ENCODE measurements around the gene TSPAN18. TPM values are rescaled to one million over a fixed set of nuclear protein-coding genes. Genes with fewer than 3 reads are reported as not detected.

Gene TSPAN18, protein sequence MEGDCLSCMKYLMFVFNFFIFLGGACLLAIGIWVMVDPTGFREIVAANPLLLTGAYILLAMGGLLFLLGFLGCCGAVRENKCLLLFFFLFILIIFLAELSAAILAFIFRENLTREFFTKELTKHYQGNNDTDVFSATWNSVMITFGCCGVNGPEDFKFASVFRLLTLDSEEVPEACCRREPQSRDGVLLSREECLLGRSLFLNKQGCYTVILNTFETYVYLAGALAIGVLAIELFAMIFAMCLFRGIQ
- 0.47 and 0.77 TPM in 2 replicates for total RNA-seq (2022)
- percentile 17 among the genes with signal in this experiment for Bru-seq, nascent RNA
- BruChase-seq, experiment 1, labeled RNA remaining after a 6-hour chase: percentile 15 among the genes with signal in this experiment
- percentile 12 among the genes with signal in this experiment for BruChase-seq, experiment 2, labeled RNA remaining after a 2-hour chase
- long read RNA-seq, partial matches to known transcripts: 0 of 1 reads
- long read RNA-seq, other reads (novel, unspliced or antisense): 0 of 1 reads

DNA sequence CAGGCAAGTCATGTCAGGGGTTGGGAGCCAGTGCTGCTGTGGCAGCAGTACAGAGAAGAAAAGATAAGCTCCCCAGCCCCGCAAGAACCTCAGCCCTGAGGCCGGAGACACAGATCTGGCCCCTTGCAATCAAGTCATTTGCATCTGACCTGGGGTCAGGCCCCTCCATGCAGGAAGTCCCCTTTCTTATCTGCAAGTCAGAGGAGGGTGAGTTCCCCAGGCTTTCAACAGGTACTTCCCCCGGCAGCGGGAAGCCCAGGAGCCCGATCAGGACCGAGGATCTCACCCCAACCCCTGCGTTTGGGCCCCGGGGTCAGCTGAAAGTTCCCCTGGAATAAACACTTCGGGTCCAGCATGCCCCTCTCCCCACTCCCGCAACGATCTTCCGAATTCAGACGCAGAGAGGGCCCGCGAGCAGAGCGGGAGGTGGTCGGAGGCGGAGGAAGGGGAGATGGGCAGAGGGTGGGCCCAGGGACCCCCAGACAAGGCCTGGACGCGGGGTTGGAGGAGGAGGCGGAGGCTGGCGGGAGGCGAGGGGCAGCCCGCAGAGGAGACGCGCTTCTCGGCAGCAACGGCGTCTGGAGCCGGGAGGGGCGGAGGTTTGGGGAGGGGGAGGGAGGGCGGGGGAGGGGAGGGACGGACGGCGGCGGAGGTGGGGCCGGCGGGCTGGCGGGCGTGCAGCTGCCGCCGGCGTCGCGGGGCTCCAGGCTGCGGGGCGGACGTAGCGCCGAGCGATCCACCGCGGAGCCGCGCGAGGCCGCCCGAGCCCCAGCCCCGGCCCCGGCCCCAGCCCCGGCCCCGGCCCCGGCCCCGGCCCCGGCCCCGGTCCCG is at the start of gene TSPAN18:
TSS of gene TSPAN18 (plus strand) at position 680 of the 831 bp plus-strand sequence. CDS start 179,455 bp downstream, outside the sequence.
- peak within 1 kb of the TSS; percentile 60 for H3K4me3 Mint-ChIP-seq (ENCODE audit: unreplicated experiment)
- H3K9me3 Mint-ChIP-seq (ENCODE audit: unreplicated experiment): no peaks in the 10 kb centered on the region
- H3K27ac Mint-ChIP-seq (ENCODE audit: low read depth, unreplicated experiment): no peak within 1 kb of the TSS
- peaks cover 6% of the 10 kb centered on the region for H3K36me3 Mint-ChIP-seq (ENCODE audit: insufficient read depth, unreplicated experiment)
- peaks cover 33% of the 10 kb centered on the region for H3K27me3 Mint-ChIP-seq (ENCODE audit: insufficient read depth, unreplicated experiment)
- no peaks in the 10 kb centered on the region for H3K4me1 Mint-ChIP-seq (ENCODE audit: insufficient read depth, unreplicated experiment)
- CTCF ChIA-PET: interaction anchor here (0.5 to 1.7 kb wide), 10 partner anchors 10 to 185 kb away, joined by 3 to 7 read pairs (median 4); no protein-coding TSS in a partner anchor
- no TSS peak for BruUV-seq (replicated peaks)
- DNase-seq (ENCODE audit: unreplicated experiment): no peak
- no peak for TF ChIP-seq CTCF (IDR thresholded peaks at IDR 0.05; ENCODE audit: unreplicated experiment)
- intact Hi-C loops (cut with micrococcal nuclease): loop anchor here (5.0 kb wide), 1 partner anchor 104 kb away; no protein-coding TSS in a partner anchor
- POLR2A ChIA-PET: interaction anchor here (1.1 kb wide), 1 partner anchor 169 kb away, joined by 5 read pairs; no protein-coding TSS in a partner anchor

DNA sequence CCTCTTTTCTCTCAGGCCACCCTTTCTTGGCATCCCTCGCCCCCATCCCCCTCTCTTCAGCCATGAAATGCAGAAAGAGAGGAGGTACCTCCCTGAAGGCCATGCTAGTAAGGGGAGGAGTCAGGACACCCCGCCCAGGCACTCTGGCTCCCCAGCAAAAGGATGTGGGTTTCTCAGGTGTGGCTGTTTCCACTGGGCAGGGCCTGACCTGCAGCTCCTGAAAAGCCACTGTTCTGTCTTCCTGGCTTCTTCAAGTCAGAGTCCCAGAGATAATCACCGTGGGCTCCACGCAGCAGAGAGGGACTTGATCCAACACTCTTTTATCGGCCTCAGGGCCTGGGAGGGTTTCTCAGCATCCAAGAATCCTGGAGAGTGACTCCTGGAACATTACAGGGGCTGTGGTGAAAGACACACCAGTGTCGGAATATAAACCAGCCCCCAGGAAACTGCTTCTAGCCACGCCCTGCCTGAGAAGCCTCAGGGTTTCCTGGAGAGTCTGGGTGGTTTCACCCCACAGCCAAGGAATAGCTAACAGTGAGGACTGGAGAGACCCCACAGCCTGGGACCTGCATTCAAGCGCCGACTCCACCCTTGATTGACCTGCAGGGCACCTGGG is 45.7 kb upstream of the TSPAN18 start:
- peak; percentile 74 for DNase-seq (ENCODE audit: unreplicated experiment)
- intact Hi-C loops (cut with micrococcal nuclease): no loop called here
- Mint-ChIP-seq H3K4me3 (ENCODE audit: unreplicated experiment) (no peak overlapping the region), H3K36me3 (ENCODE audit: insufficient read depth, unreplicated experiment) (no peaks in the 10 kb centered on the region), H3K9me3 (ENCODE audit: unreplicated experiment) (no peaks in the 10 kb centered on the region), H3K27ac (ENCODE audit: low read depth, unreplicated experiment) (no peak overlapping the region), H3K27me3 (ENCODE audit: insufficient read depth, unreplicated experiment) (peaks cover 2% of the 10 kb centered on the region), H3K4me1 (ENCODE audit: insufficient read depth, unreplicated experiment) (peaks cover 10% of the 10 kb centered on the region)
- ChIA-PET CTCF (no interaction called here), POLR2A (no interaction called here)
- TF ChIP-seq CTCF (IDR thresholded peaks at IDR 0.05; ENCODE audit: unreplicated experiment): no peak
- no TSS peak for BruUV-seq (replicated peaks)

DNA sequence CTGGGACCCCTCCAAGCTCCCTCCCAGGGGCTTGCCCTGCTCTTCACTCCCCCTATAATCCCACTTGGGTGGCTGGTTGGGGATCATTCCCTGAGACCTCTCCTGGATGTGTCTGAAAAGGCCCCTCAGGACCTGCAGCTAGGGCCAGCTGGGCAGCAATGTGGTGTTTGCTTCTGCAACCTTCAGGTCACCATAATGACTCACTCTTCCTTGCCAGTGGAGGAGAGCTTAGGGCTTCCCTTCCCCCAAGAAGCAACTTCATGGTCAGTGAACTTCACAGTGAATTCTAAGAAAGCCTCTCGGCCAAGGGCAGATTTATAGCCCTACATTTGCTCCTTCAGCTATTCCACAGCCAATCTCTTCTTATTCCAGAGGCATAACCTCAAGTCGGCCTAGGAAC is 45.1 kb upstream of the TSPAN18 start:
- Mint-ChIP-seq H3K9me3 (ENCODE audit: unreplicated experiment) (no peaks in the 10 kb centered on the region), H3K4me3 (ENCODE audit: unreplicated experiment) (no peak overlapping the region), H3K27me3 (ENCODE audit: insufficient read depth, unreplicated experiment) (peaks cover 8% of the 10 kb centered on the region), H3K36me3 (ENCODE audit: insufficient read depth, unreplicated experiment) (no peaks in the 10 kb centered on the region), H3K4me1 (ENCODE audit: insufficient read depth, unreplicated experiment) (peaks cover 10% of the 10 kb centered on the region), H3K27ac (ENCODE audit: low read depth, unreplicated experiment) (no peak overlapping the region)
- peak; percentile 60 for DNase-seq (ENCODE audit: unreplicated experiment)
- ChIA-PET CTCF (interaction anchor here (0.6 kb wide), 1 partner anchor 11 kb away, joined by 3 read pairs; no protein-coding TSS in a partner anchor), POLR2A (no interaction called here)
- intact Hi-C loops (cut with micrococcal nuclease): no loop called here
- no peak for TF ChIP-seq CTCF (IDR thresholded peaks at IDR 0.05; ENCODE audit: unreplicated experiment)
- BruUV-seq (replicated peaks): no TSS peak

Measured in MCF 10A (cell line).